GM12878 (cell line): ENCODE results near the gene PKD2. TPM values are rescaled to one million over a fixed set of nuclear protein-coding genes. Genes with fewer than 3 reads are reported as not detected.

ENCODE experiments used
- ATAC-seq: fragments of 200-7000 bp; cut with Tn5 transposase; 3 replicates; pipeline ENCODE4 v1.9.1; 2020; ENCODE audit warnings: mild to moderate bottlenecking, moderate library complexity
- BruUV-seq: library from RNA; stranded (reverse); fragments of 400-500 nt; replicated peaks from 2 replicates; lab custom pipeline; 2021; lab: Mats Ljungman, UMichigan
- CTCF ChIA-PET: fragments of 300-600 bp; sonication (Branson Sonifier 250); formaldehyde crosslinking; extraction: SDS; loops from one replicate; lab custom pipeline; 2021; ENCODE audit warnings: inconsistent platforms; lab: Yijun Ruan, JAX
- POLR2A ChIA-PET: fragments of 350-600 bp; formaldehyde crosslinking; extraction: SDS; loops from one replicate; lab custom pipeline; 2021; ENCODE audit warnings: inconsistent platforms; lab: Charles Lee
- RAD21 ChIA-PET: fragments of 300-600 bp; sonication (Branson Sonifier 250); formaldehyde crosslinking; loops from one replicate; lab custom pipeline; 2023; ENCODE audit warnings: antibody characterized with exemption; ENCODE audit not compliant: unreplicated experiment; lab: Charles Lee
- SMC1A ChIA-PET: fragments of 300-600 bp; sonication (Branson Sonifier 250); formaldehyde crosslinking; loops from one replicate; lab custom pipeline; 2023; ENCODE audit not compliant: unreplicated experiment, uncharacterized antibody; lab: Charles Lee
- DNase-seq: peaks from one replicate; pipeline ENCODE4 v3.0.0-alpha.2; 2011; ENCODE audit warnings: low read depth, low spot score
- FAIRE-seq: peaks from 3 replicates; lab custom pipeline; 2011; peaks lifted over from hg19 to GRCh38; lab: Jason Lieb, UNC
- H2AFZ ChIP-seq: 2 replicates; pipeline ENCODE4 v1.6.0; 2011; ENCODE audit warnings: low read depth, low read length, control low read depth; ENCODE audit not compliant: control insufficient read depth
- H3K27ac ChIP-seq: 2 replicates; pipeline ENCODE4 v1.5.1; 2011; ENCODE audit warnings: control low read depth; ENCODE audit not compliant: control insufficient read depth, insufficient read depth
- H3K27me3 ChIP-seq, 2 experiments: replicated peaks in 1 of 2; 2 replicates each; pipeline versions ENCODE4 v1.6.0 to v1.6.1; 2011; ENCODE audit warnings: low read length in 1 of 2; ENCODE audit not compliant: control insufficient read depth in 2 of 2, insufficient read depth in 2 of 2
- H3K36me3 ChIP-seq, 2 experiments: 2 replicates each; pipeline ENCODE4 v1.5.1; 2011; ENCODE audit warnings: low read length in 1 of 2; ENCODE audit not compliant: control insufficient read depth in 2 of 2, insufficient read depth in 2 of 2
- H3K4me1 ChIP-seq: 2 replicates; pipeline ENCODE4 v1.6.1; 2011; ENCODE audit warnings: mild to moderate bottlenecking, low read length, moderate library complexity, mixed read lengths; ENCODE audit not compliant: control insufficient read depth, insufficient read depth
- H3K4me2 ChIP-seq: 2 replicates; pipeline ENCODE4 v1.6.0; 2011; ENCODE audit warnings: control low read depth; ENCODE audit not compliant: control insufficient read depth, insufficient read depth
- H3K4me3 ChIP-seq: fragments of 200-600 bp; sonication (generic); 2 replicates; pipeline ENCODE4 v1.5.1; 2016
- H3K79me2 ChIP-seq: 2 replicates; pipeline ENCODE4 v1.6.0; 2011; ENCODE audit warnings: low read length; ENCODE audit not compliant: control insufficient read depth, insufficient read depth
- H3K9ac ChIP-seq: 2 replicates; pipeline ENCODE4 v1.8.0; 2011; ENCODE audit warnings: low read length, control low read depth, mixed read lengths; ENCODE audit not compliant: control insufficient read depth, insufficient read depth
- H3K9me3 ChIP-seq: replicated peaks from 3 replicates; pipeline ENCODE4 v1.5.1; 2011; ENCODE audit warnings: mild to moderate bottlenecking, low read length; ENCODE audit not compliant: control insufficient read depth, insufficient read depth
- H4K20me1 ChIP-seq: 2 replicates; pipeline ENCODE4 v1.6.0; 2011; ENCODE audit not compliant: control insufficient read depth, insufficient read depth
- ATF2 ChIP-seq: IDR thresholded peaks from 2 replicates; pipeline ENCODE4 v1.6.1; 2012; ENCODE audit warnings: low read length, inconsistent platforms
- BACH1 ChIP-seq: fragments of 450-650 bp; IDR thresholded peaks from 2 replicates; pipeline ENCODE4 v1.6.1; 2017; ENCODE audit warnings: mild to moderate bottlenecking, borderline replicate concordance
- CHD4 ChIP-seq: fragments of 200-600 bp; sonication (generic); IDR thresholded peaks from 2 replicates; pipeline ENCODE4 v1.6.1; 2016; ENCODE audit warnings: mild to moderate bottlenecking
- E4F1 ChIP-seq: fragments of 450-650 bp; IDR thresholded peaks from 2 replicates; pipeline ENCODE4 v1.6.1; 2018; ENCODE audit warnings: borderline replicate concordance, mild to moderate bottlenecking; ENCODE audit not compliant: partially characterized antibody
- ESRRA ChIP-seq: IDR thresholded peaks from 2 replicates; pipeline ENCODE4 v1.6.1; 2012; ENCODE audit warnings: mild to moderate bottlenecking, low read length, improper control_type of control experiment
- ETV6 ChIP-seq, 2 experiments: fragments of 450-650 bp in 1 of 2; IDR thresholded peaks in 1 of 2; conservative IDR thresholded peaks in 1 of 2; 2 replicates each; pipeline ENCODE4 v1.6.1; 2014; ENCODE audit warnings: antibody characterized with exemption in 1 of 2, borderline replicate concordance in 1 of 2, low read depth in 1 of 2, mild to moderate bottlenecking in 1 of 2, moderate library complexity in 1 of 2
- HDAC2 ChIP-seq: fragments of 200-600 bp; sonication (generic); IDR thresholded peaks from 2 replicates; pipeline ENCODE4 v1.6.1; 2017
- IRF4 ChIP-seq: IDR thresholded peaks from 2 replicates; pipeline ENCODE4 v1.6.1; 2011; ENCODE audit warnings: low read depth, low read length
- LARP7 ChIP-seq: fragments of 450-650 bp; IDR thresholded peaks from 2 replicates; pipeline ENCODE4 v1.6.1; 2017; ENCODE audit warnings: mild to moderate bottlenecking
- MEF2A ChIP-seq: IDR thresholded peaks from 2 replicates; pipeline ENCODE4 v1.6.1; 2011; ENCODE audit warnings: low read depth, mild to moderate bottlenecking, low read length, moderate library complexity; ENCODE audit not compliant: insufficient read depth
- MTA3 ChIP-seq: IDR thresholded peaks from 2 replicates; pipeline ENCODE4 v1.6.1; 2012; ENCODE audit warnings: low read length, inconsistent platforms, borderline replicate concordance
- MYC ChIP-seq: IDR thresholded peaks from 2 replicates; pipeline ENCODE4 v1.6.1; 2011; ENCODE audit warnings: mild to moderate bottlenecking, low read length, moderate library complexity, inconsistent platforms; ENCODE audit not compliant: insufficient read depth, insufficient replicate concordance, insufficient read length, severe bottlenecking
- RELA ChIP-seq: fragments of 450-650 bp; IDR thresholded peaks from 2 replicates; pipeline ENCODE4 v1.8.0; 2014; ENCODE audit warnings: borderline replicate concordance; ENCODE audit not compliant: partially characterized antibody
- SPI1 ChIP-seq: IDR thresholded peaks from 2 replicates; pipeline ENCODE4 v1.6.1; 2011; ENCODE audit warnings: low read depth, mild to moderate bottlenecking, low read length, moderate library complexity, borderline replicate concordance; ENCODE audit not compliant: insufficient read depth
- SREBF1 ChIP-seq: IDR thresholded peaks from 2 replicates; pipeline ENCODE4 v1.6.1; 2012; ENCODE audit warnings: mild to moderate bottlenecking, low read length
- YBX1 ChIP-seq: fragments of 450-650 bp; IDR thresholded peaks from 2 replicates; pipeline ENCODE4 v1.6.1; 2016; ENCODE audit warnings: antibody characterized with exemption
- WGBS: methylation state at CpG from one replicate; pipeline ENCODE4 v1.1.6; 2016; ENCODE audit warnings: low lambda C conversion rate; ENCODE audit not compliant: insufficient replicate concordance, insufficient coverage; ENCODE audit errors: missing lambda C conversion rate; 5-methylcytosine and 5-hydroxymethylcytosine counted together
- in situ Hi-C: fragments of 300-500 bp; cut with MboI; formaldehyde crosslinking; loops from 9 replicates; pipeline ENCODE4 v1.14.3; 2018; ENCODE audit warnings: mixed read lengths
- intact Hi-C: fragments of 100-400 bp; cut with micrococcal nuclease; formaldehyde crosslinking; loops from one replicate; pipeline ENCODE4 v1.14.2; 2022; ENCODE audit not compliant: unreplicated experiment
- polyA plus RNA-seq, 11 experiments: library from polyadenylated mRNA; depleted of rRNA in 4 of 11; unstranded in 6 of 11; stranded (reverse) in 5 of 11; fragments of >200 nt; fragmentation: Nextera tagmentation in 4 of 11; fragmentation: Illumina TruSeq in 1 of 11; extraction: Ambion mirVana in 4 of 11; extraction: Trizol in 1 of 11; gene quantifications; 1 replicate in 1 of 11; 2 replicates in 10 of 11; pipeline versions ENCODE4 v1.2.1 to v1.2.3, GENCODE V29; 2011 to 2016; ENCODE audit warnings: inconsistent platforms in 2 of 11, missing spikeins in 2 of 11, low read depth in 1 of 11
- total RNA-seq, 4 experiments: library from RNA; depleted of rRNA in 3 of 4; stranded (reverse); fragments of >200 nt in 3 of 4; fragmentation: Illumina TruSeq in 1 of 4; extraction: Trizol in 1 of 4; gene quantifications; 2 replicates each; pipeline versions ENCODE4 v1.2.1 to v1.2.3, GENCODE V29; 2013 to 2021

The PKD2 gene
- total and polyA plus RNA-seq, 10 of the 15 experiments (the other 5 are each of a cell fraction or from before 2014, with no cell fraction given), result 2.0 to 13.8 (median 8.4) TPM

GRCh38 chr4:88015659-88016295, 8.3 kb downstream of the PKD2 start:
- no peak for FAIRE-seq
- in situ Hi-C loops, result no loop called here

More at GRCh38 chr4:88015659-88016295, 8.3 kb downstream of the PKD2 start:
- no peaks in the 10 kb centered on the region for H3K9me3 ChIP-seq
- ChIA-PET POLR2A (no interaction called here), SMC1A (interaction anchor here (0.9 kb wide), 2 partner anchors 10 to 409 kb away, joined by 3 to 4 read pairs; no protein-coding TSS in a partner anchor), CTCF (interaction anchor here (1.6 to 2.2 kb wide), 2 partner anchors 17 to 500 kb away, joined by 5 to 8 read pairs; no protein-coding TSS in a partner anchor), RAD21 (interaction anchor here (0.7 to 2.8 kb wide), 2 partner anchors 18 to 197 kb away, joined by 3 to 9 read pairs; no protein-coding TSS in a partner anchor)
- no peak overlapping the region for H2AFZ ChIP-seq
- no peak overlapping the region for H3K27ac ChIP-seq
- WGBS, result 98% methylated on average over 10 of the region's 10 CpGs
- H4K20me1 ChIP-seq, result no peaks in the 10 kb centered on the region
- TF ChIP-seq CHD4, result no peak
- no peak for TF ChIP-seq SPI1
- no peak for TF ChIP-seq ESRRA
- TF ChIP-seq HDAC2, result no peak
- TF ChIP-seq E4F1, result no peak
- no peak for TF ChIP-seq SREBF1
- no peak for TF ChIP-seq LARP7
- TF ChIP-seq IRF4, result no peak
- no peak for TF ChIP-seq MTA3
- TF ChIP-seq ETV6 (conservative IDR thresholded peaks at IDR 0.05 in 1 of 2, IDR thresholded peaks at IDR 0.05 in 1 of 2; ENCODE audit: borderline replicate concordance in 1 of 2, low read depth in 1 of 2), result no peak
- TF ChIP-seq RELA, result no peak
- no peak for TF ChIP-seq MEF2A
- no peak for TF ChIP-seq ATF2
- TF ChIP-seq BACH1, result no peak
- TF ChIP-seq YBX1, result no peak
- no peak for TF ChIP-seq MYC
- no peak for ATAC-seq
- no peaks in the 10 kb centered on the region for H3K27me3 ChIP-seq
- peaks cover 15% of the 10 kb centered on the region for H3K4me1 ChIP-seq
- intact Hi-C loops, result no loop called here
- peaks cover 12% of the 10 kb centered on the region for H3K79me2 ChIP-seq
- H3K4me3 ChIP-seq, result no peak overlapping the region
- H3K4me2 ChIP-seq, result no peak overlapping the region
- no peaks in the 10 kb centered on the region for H3K36me3 ChIP-seq
- no peak overlapping the region for H3K9ac ChIP-seq
- BruUV-seq, result no TSS peak
- DNase-seq, result no peak
